ENCODE results near the gene MGAT4B.

Gene MGAT4B

DNA sequence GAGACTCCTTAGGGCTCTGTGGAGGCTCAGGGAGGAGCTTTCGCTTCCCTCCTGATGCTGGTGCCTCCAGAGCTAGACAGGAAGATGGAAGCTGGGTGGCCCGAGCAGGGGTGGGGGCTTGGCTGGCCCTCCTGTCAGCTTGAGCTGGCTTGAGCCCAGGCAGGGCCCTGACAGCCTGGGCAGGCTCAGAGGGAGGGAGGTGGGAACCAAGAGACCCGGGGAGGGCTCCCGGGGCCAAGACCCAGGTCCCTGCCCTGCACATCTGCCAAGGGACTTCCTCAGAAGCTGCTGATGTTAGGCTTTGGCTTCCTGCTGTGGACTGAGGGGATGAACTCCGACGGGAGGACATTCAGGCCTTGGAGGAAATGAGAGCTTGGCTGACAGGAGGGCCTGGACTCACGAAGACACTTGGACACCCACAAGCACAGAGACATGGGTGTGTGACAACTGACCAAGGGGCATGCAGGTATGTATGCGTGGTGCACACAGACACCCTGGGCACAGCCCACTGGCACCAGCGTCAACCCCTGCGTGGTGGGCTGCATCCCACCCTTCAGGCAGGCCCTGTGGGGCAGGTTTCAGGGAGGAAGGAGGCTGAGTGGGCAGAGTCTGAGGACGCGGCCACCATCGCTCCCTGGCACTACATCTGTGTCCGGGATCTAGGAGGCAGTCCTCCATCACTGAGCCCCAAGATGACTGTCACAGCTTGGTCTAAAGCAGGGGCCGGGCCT lies 14.6 kb downstream of the MGAT4B start:
- TF ChIP-seq FOXM1 (IDR thresholded peaks at IDR 0.05; ENCODE audit: borderline replicate concordance, low read depth) = no peak
- TF ChIP-seq, protein P1, sequence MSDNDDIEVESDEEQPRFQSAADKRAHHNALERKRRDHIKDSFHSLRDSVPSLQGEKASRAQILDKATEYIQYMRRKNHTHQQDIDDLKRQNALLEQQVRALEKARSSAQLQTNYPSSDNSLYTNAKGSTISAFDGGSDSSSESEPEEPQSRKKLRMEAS (IDR thresholded peaks at IDR 0.05) = no peak
- TF ChIP-seq, protein P2, sequence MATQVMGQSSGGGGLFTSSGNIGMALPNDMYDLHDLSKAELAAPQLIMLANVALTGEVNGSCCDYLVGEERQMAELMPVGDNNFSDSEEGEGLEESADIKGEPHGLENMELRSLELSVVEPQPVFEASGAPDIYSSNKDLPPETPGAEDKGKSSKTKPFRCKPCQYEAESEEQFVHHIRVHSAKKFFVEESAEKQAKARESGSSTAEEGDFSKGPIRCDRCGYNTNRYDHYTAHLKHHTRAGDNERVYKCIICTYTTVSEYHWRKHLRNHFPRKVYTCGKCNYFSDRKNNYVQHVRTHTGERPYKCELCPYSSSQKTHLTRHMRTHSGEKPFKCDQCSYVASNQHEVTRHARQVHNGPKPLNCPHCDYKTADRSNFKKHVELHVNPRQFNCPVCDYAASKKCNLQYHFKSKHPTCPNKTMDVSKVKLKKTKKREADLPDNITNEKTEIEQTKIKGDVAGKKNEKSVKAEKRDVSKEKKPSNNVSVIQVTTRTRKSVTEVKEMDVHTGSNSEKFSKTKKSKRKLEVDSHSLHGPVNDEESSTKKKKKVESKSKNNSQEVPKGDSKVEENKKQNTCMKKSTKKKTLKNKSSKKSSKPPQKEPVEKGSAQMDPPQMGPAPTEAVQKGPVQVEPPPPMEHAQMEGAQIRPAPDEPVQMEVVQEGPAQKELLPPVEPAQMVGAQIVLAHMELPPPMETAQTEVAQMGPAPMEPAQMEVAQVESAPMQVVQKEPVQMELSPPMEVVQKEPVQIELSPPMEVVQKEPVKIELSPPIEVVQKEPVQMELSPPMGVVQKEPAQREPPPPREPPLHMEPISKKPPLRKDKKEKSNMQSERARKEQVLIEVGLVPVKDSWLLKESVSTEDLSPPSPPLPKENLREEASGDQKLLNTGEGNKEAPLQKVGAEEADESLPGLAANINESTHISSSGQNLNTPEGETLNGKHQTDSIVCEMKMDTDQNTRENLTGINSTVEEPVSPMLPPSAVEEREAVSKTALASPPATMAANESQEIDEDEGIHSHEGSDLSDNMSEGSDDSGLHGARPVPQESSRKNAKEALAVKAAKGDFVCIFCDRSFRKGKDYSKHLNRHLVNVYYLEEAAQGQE (IDR thresholded peaks at IDR 0.05; ENCODE audit: low read depth) = no peak
- TF ChIP-seq TEAD4 (IDR thresholded peaks at IDR 0.05) = no peak
- TF ChIP-seq ZBTB7A (IDR thresholded peaks at IDR 0.05; ENCODE audit: low read depth) = no peak
- no peak for TF ChIP-seq TCF12 (IDR thresholded peaks at IDR 0.05; ENCODE audit: low read depth)
- no peak for TF ChIP-seq RAD21 (IDR thresholded peaks at IDR 0.05; ENCODE audit: low read depth)
- no peak for TF ChIP-seq CEBPB (IDR thresholded peaks at IDR 0.05)
- no peak for TF ChIP-seq EGR1 (IDR thresholded peaks at IDR 0.05)
- TF ChIP-seq CREB1 (IDR thresholded peaks at IDR 0.05; ENCODE audit: low read depth) = no peak

DNA sequence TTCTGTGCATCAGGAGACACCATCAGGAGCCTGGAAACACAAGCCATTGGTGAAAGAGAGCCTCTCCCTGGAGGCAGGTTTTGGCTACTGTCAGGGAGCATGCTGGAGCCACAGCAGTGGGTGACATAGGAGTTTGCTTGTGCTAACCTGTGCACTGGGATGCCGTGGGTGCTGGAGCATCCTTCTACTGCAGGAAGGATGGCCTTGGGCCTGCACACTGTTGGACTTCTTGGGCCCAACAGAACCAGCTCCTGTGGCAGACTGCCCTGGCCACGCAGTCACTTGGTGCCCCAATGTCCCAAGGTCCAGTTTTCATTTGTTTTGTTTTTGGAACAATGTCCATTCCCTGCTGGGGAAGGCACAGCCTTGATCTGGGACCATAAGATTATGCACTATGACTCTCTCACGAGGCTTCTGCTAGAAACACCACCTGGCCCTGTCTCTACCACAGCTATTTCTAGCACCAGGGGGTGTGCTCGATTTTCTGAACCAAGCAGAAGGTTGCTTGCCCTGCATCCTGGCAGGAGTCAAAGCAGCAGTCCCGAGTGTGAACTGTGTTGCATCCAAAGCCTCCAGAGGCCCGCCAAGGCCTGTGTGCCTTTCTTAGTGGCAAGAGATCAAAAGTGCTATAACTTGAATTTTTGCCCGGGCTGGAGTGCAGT lies 18.3 kb downstream of the MGAT4B start:
- no peak for TF ChIP-seq FOXM1 (IDR thresholded peaks at IDR 0.05; ENCODE audit: borderline replicate concordance, low read depth)
- no peak for TF ChIP-seq TCF12 (IDR thresholded peaks at IDR 0.05; ENCODE audit: low read depth)
- no peak for TF ChIP-seq CREB1 (IDR thresholded peaks at IDR 0.05; ENCODE audit: low read depth)
- no peak for TF ChIP-seq ZBTB7A (IDR thresholded peaks at IDR 0.05; ENCODE audit: low read depth)
- TF ChIP-seq TAF1 (IDR thresholded peaks at IDR 0.05; ENCODE audit: low read depth) = no peak
- TF ChIP-seq EGR1 (IDR thresholded peaks at IDR 0.05) = no peak
- TF ChIP-seq, protein P2 (IDR thresholded peaks at IDR 0.05; ENCODE audit: low read depth) = no peak
- TF ChIP-seq EP300 (IDR thresholded peaks at IDR 0.05; ENCODE audit: borderline replicate concordance) = no peak
- TF ChIP-seq TEAD4 (IDR thresholded peaks at IDR 0.05) = no peak
- TF ChIP-seq CEBPB (IDR thresholded peaks at IDR 0.05) = no peak
- no peak for TF ChIP-seq RAD21 (IDR thresholded peaks at IDR 0.05; ENCODE audit: low read depth)
- TF ChIP-seq, protein P3, sequence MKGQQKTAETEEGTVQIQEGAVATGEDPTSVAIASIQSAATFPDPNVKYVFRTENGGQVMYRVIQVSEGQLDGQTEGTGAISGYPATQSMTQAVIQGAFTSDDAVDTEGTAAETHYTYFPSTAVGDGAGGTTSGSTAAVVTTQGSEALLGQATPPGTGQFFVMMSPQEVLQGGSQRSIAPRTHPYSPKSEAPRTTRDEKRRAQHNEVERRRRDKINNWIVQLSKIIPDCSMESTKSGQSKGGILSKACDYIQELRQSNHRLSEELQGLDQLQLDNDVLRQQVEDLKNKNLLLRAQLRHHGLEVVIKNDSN (IDR thresholded peaks at IDR 0.05) = no peak
- TF ChIP-seq YY1 (IDR thresholded peaks at IDR 0.05; ENCODE audit: low read depth) = no peak
- no peak for TF ChIP-seq NFIC (IDR thresholded peaks at IDR 0.05)
- TF ChIP-seq, protein P1 (IDR thresholded peaks at IDR 0.05) = no peak

DNA sequence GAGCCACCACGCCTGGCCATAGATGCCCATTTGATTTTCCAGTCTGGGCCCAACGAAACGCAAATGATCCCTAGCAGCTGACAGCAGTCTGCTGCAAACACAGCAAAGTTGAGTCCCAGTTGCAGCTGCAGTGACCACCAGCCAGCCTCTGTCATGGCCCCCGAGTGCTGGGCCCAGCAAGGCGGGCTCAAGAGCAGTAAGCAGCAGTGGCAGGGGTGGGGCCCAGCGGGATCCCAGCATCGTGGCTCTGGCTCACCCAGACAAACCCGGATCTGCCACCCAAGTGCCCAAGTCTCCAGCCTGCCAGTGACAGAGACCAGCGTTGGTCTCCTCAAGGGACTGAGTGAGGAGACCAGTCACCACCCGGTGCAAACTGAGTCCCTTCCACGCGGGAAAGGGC lies 19.8 kb downstream of the MGAT4B start:
- TF ChIP-seq, protein P1 (IDR thresholded peaks at IDR 0.05) = no peak
- TF ChIP-seq, protein P2 (IDR thresholded peaks at IDR 0.05; ENCODE audit: low read depth) = no peak
- TF ChIP-seq FOXM1 (IDR thresholded peaks at IDR 0.05; ENCODE audit: borderline replicate concordance, low read depth) (no peak), TEAD4 (IDR thresholded peaks at IDR 0.05) (no peak), TAF1 (IDR thresholded peaks at IDR 0.05; ENCODE audit: low read depth) (no peak), EGR1 (IDR thresholded peaks at IDR 0.05) (no peak), ZBTB7A (IDR thresholded peaks at IDR 0.05; ENCODE audit: low read depth) (no peak), RAD21 (IDR thresholded peaks at IDR 0.05; ENCODE audit: low read depth) (no peak), CEBPB (IDR thresholded peaks at IDR 0.05) (no peak), NFIC (IDR thresholded peaks at IDR 0.05) (no peak), CREB1 (IDR thresholded peaks at IDR 0.05; ENCODE audit: low read depth) (no peak), YY1 (IDR thresholded peaks at IDR 0.05; ENCODE audit: low read depth) (no peak), TCF12 (IDR thresholded peaks at IDR 0.05; ENCODE audit: low read depth) (no peak)
- TF ChIP-seq, protein P3 (IDR thresholded peaks at IDR 0.05) = no peak
